GM21515 (cell line): Measurements from ENCODE around the gene GLIS1.

Source experiments
- ATAC-seq: cut with Tn5 transposase; IDR thresholded peaks from one replicate; pipeline ENCODE4 v1.9.1; 2021; ENCODE audit not compliant: unreplicated experiment

Gene GLIS1

DNA sequence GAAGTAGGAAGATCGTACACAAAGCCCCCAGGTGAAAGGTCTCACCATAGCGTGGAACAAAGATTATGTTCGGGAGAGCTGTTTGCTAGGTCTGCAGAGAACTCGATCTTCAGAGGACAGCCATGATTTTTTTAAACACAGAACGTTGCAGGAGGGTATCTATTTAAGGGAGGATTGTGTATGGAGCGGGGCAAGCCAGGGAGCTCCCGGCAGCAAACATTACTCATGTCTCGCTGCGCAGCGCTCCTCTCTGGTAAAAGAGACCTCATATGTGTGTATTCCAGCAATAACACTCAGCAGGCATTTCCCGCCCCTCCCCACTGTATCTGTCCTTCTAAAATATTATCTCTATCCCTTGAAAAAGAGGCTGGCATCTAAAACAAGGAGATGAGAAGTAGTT, 2.7 kb downstream of the GLIS1 start:
- no peak for ATAC-seq

- ATAC-seq, result no peak
Observed at GRCh38 chr1:53735681-53736080, 3.3 kb downstream of the GLIS1 start.

DNA sequence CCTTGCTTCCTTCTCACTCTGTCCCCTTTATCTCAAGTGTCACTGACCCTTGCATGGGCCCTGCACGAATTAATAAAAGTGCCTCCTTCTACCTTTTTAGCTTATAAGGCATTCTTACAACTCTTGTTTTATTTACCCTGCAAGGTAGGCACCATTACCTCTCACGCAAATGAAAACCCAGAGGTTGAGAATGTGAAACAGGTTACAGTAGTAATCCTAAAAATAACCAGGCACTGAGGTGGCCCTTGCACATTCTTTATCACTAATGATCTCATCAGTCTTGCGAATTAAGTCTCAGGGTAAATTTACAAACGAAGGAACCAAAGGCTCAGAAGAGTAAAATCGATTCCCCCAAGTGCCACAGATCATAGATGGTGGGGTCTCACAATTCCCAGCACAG, 3.7 kb downstream of the GLIS1 start:
- ATAC-seq, result no peak

GRCh38 chr1:53734650-53735211, 4.2 kb downstream of the GLIS1 start:
- no peak for ATAC-seq

DNA sequence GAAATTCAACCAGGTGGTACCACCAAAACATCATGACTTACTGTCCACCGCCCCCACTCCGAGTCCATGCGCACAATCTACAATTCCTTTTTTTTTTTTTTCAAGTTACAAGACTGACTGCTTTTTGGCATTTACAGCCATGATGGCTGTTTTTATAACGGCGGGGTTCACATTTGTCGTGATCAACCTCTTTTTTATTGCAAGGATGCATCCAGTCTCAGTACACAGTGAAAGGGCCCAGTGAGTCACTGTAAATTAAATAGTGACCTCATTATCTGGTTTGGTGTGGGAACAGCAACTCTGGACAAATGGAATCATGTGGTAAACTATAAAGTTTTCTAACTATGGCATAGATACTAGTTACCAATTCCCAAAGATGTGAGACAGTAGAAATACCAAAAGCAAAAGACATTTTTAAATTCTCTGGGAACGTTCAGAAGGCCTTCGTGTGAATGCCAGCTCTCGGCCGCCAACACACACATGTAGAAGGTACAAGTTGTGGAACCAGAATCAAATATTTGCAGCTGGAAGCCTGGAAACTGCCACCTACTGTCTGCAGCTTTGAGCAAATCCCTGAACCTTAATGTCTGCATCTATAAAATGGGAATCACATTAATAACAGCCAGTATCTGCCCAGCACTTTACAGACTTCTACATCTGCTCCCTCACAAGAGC, 4.9 kb downstream of the GLIS1 start:
- no peak for ATAC-seq

DNA sequence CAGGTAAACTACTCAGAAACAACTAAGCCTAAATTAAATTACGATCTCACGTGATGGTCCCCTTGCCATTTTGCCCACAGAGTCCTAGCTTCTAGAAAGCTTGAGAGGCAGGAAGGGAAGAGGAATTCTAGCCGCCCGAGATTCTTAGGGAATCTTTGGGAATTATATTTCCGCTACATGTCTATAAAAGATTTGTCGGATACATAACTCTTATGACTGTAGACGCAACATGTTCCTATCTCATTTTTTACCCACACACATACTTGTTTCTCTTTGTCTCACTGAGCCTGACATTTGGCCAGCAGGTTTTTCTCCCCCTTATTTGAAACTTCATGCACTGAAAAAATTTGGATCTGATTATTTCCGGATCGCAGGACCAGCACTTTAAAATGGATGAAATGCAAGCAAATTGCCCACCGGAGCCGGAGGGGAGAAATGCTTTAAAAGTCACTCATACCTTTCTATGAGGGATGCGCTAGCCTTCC, 5.5 kb downstream of the GLIS1 start:
- ATAC-seq, result no peak

- ATAC-seq, result no peak
Observed at GRCh38 chr1:53732912-53733317, 6.0 kb downstream of the GLIS1 start.

DNA sequence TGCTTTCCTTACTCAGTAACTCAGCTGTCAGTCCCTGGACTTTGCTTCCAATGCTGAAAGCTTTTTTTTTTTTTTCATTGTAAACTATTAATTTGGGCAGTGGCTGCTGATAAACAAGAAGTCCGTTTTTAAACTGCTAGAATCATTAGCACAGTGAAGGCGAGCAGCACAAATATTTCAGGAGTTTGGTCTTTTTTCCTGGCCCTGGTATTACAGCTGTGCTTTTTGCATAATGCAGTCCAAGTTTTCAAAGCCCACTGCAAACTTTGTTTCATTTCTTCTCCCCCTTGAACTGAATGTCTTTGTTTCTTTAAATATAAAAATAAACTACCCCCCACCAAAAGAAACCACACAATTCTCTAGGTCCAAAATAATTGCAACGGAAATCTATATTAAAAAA, 6.6 kb downstream of the GLIS1 start:
- ATAC-seq, result no peak

DNA sequence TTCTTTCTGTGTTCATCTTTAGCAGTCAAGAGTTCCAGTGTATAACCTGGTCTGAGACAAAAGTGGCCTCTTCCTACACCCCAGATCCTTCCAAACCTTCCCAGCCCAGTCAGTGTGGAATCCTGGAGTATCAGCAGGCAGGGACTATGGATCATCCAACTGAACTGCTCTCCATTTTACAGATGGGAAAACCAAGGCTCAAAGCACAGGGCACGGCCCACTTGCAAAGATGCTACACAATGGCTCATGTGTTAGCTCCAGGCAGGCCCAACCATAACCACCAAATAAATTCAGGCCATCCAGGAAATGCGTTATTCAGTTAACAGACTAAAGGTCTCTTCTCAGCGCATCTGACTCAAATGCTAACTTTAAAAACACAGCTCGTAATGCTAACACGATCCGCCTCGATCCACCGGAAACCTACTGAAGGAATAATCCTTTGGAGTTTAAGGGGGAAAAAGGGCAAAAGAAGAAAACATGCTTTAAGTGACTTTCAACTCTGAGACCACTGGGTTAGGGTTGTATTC, 7.1 kb downstream of the GLIS1 start:
- ATAC-seq, result no peak

DNA sequence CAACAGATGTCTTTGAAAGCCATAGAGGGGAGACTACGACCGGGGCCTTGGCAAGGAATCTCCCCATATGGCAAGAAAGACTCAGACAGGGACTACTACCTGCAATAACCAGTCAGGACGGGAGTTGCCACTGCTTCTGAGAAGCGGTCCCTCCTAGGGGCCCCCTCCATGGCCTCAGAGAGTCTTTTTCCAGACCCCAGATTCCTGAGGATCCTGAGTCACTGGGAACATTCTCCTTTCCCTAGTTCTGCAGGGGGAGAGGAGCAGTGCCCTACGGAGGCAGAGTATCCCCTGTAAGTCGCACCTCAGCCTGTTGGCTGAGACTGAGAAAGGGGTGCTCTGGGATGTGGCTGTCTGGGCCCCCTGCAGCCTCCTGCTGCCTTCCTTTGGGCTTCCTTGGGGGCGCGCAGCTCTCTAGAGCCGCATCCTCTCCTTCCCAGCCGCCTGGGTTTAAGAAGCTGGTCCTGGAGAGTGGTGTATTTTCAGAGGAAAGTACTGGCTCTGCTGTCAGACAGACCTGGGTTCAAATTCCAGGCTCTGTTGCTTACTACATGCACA, 7.8 kb downstream of the GLIS1 start:
- ATAC-seq, result no peak

DNA sequence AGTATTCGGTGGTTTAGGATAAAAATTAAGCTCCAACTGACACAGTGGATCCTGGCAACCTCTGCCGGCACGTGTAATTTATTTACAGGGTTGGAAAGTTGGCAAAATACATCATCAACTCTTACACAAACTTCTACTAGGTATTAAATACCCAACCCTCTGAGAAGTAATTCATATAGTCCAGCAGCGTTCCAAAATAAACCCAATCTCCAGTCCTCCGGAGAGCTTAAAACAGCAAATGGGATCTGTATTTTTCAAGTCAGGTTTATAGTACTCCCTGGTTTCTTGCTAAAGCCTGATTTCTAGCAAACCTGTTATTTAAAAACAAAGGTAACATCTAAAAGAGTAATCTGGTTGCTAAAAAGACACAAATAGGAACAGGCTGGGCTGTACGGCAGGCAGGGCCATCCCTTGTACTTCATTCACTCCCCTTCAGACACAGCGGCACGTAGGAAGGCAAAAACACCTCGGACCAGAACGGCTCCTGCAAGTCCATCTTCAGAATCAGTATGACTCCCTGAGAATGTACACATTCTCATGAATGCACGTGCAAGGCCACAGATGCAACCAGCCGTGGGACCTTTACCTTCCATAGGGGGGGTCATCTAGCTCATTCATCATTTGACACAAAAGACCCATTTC, 8.6 kb downstream of the GLIS1 start:
- no peak for ATAC-seq

DNA sequence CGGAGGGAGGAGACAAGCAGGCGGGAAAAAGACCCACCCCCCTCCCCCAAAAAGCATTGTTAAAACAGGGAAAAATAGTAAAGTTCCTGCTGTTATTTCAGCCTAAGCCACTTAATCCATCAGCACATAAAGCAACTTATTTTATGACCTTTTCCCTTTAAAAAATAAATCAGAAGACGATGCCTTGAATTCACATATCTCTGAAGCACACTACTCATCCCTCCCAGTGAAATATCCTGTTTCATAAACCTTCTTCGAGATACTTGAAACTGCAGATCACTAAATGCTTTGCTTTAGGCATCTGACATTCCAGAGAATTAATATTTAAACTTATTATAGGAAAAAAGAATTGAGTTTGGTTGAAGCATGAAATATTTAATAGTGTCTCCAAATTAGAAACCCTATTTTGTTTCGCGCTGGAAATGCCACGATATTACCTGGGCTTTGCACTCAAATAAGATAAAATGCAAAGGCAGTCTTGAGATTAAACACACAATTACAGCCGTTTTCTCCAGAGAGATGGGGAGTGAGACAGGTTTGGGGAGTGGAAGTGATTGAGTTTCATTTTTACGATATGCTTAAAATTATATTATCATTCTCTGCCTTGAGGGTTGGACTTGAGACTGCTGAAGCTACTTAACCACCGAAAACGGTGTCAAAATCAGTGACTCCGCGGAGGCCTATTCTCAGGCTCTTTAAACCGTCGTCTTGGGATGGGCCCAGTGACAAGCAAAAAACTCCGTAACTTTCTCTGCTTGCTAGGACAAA, 9.3 kb downstream of the GLIS1 start:
- ATAC-seq, result no peak

DNA sequence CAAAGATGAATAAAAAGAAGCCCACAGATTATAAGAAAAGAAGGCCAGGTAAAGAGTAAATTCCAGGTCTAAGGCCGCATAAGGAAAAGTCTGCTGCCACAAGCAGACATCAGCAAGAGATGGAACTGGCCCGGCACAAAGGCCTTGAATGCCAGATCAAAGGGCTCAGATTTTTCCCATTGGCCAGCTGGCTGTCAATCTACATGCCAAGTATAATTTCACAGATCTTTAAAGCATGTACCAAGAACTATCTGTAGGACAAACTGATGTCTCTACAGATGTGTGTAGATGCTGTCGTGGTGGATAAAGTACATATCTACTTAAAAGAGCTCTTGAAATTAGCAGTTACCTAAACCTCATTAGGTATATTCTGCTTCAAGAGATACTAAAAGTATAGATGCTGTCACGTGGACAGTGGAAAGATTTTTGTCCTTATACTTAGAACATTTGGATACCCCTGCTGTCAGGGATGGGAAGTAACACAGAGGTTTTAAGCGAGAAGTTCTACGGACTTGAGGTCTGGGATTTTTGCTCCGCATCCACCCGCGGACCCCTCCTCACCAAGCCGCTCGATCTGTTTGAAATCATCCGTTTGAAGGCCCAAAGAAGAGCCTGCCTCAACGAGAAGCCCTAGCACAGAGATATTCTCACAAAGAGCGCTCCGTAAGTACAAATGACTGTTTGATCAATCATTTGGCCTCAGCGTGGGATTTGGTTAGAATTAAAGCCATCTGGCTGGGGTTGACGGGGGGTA, 10.1 kb downstream of the GLIS1 start:
- no peak for ATAC-seq

DNA sequence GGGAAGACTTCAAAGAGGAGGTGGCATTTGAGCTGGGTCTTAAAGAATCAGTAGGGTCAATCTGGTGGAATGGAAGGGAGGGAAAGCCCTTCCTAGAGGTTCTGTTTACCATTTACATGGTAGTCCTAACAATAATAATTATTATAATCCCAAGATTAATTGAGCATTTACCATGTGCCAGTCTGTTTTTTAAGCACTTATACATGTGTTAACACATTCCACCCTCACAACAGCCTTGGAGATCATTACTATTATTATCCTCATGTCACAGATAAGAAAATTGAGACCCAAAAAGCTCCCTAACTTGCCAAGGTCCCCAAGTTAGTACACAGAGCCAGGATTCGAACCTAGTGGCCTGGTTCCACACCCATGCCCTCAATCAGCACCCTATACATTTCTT, 10.8 kb downstream of the GLIS1 start:
- ATAC-seq, result no peak

DNA sequence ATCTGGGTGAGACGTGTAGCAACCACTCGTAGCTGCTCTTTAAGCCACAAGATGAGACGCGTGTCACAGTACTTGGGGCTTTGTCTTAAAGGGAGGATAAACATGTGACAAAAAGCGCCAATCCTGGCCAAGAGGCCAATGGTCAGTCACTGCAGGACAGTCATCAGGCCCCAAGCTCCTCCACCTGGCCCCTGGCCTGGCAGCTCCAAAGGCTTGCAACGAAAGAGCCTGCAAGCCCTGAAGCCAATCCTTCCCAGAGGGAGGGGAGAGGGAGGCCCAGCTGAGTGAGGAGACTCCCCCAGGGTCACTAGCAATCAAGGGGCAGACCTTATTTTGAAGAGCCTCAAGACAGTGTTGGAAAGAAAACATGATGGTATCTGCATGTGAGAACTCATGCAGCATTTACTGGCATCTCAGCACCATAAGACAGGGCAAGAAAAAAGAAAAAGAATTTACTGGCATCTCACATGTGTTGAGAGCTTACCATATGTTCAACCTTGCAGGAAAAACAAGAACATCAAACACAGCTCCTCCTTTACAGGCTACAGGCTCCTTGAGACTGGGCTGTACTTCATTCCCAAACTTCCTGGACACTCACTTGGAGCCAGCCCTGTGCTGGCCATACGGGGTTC, 11.4 kb downstream of the GLIS1 start:
- no peak for ATAC-seq

GRCh38 chr1:53726009-53726600, 12.9 kb downstream of the GLIS1 start:
- no peak for ATAC-seq

DNA sequence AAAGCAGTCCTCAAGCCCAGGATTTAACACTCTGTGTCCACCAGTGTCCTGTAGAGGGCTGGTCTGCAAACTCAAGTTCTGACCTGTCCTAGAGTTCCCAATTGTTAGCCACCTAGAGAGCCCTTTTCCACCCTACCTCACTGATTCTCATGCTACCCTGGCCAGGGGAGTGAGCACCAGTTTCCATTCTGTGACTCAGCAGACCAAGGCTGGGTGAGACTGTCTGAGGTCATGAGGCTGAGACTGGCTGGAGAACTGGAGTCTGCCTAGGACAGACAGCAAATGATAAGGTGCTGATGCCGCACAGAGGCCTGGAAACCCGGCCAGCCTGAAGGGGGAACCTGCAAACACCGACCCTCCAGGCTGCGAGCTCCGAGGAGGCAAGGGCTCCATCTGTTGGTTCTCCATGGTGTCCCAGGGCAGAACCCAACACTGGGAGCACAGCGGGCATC, 13.7 kb downstream of the GLIS1 start:
- ATAC-seq, result no peak

GRCh38 chr1:53722025-53722424, 16.9 kb downstream of the GLIS1 start:
- ATAC-seq, result no peak

- ATAC-seq, result no peak
Observed at GRCh38 chr1:53721088-53721487, 17.9 kb downstream of the GLIS1 start.

DNA sequence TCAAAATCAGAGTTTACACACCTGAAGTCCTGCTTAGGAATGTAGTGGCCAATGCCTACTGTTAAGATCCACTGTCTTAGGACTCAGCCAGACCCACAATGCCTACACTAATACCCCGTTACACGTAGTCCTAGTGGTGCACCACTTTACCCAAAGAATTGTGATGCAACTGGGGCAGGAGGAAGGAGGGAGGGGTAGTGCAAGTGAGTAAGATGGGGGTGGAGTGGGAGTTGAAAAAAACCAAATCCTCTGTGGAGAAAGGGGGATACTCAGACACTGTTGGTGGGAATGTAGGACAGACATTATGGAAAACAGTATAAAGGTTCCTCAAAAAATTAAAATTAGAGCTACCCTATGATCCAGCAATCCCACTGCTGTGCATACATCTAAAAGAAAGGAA, 19.5 kb downstream of the GLIS1 start:
- ATAC-seq, result no peak
